ENCODE measurements around the gene COQ10A. TPM values are rescaled to one million over a fixed set of nuclear protein-coding genes. Genes with fewer than 3 reads are reported as not detected.
A peak's percentile ranks its signal among the peaks of the same experiment; 100 is the strongest.
"Not testable (repeated sequence)": the region's sequence is repeated elsewhere in the genome, so short reads cannot be mapped to it uniquely, and the experiment has no call there.

COQ10A gene
- total RNA-seq, 1 donor = 12.5 TPM

DNA sequence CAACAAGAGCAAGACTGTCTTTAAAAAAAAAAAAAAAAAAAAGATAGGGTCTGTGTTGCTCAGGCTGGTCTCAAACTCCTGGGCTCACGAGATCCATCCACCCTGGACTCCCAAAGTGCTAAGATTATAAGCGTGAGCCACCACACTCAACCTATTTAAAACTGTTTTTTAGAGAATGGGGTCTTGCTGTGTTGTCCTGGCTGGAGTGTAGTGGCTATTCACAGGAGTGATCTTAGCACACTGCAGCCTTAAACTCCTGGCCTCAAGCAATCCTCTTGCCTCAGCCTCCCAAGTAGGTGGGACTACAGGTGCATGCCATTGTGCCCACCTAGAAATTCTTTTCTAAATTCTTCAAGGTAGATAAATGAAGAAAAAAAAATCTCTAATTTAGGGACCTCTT, 7.6 kb downstream of the COQ10A start:
- no peak for DNase-seq (ENCODE audit: low read depth)
- H3K4me3 ChIP-seq (ENCODE audit: low read depth, low read length) = no peak overlapping the region

DNA sequence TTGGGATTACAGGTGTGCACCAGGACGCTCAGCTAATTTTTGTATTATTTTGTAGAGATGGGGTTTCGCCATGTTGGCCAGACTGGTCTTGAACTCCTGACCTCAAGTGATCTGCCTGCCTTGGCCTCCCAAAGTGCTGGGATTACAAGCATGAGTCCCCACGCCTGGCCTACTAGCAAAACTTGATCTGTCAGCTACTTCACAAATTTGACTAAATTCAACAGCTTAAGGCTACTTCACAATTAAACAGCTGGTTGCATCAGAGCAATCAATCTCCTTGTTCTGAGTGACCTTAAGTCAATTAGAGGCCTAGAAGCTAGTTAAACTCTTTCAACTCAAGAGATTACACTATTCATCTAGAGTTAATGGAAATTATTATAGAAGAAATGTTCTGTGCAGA, 12.2 kb downstream of the COQ10A start:
- TF ChIP-seq, protein P1, sequence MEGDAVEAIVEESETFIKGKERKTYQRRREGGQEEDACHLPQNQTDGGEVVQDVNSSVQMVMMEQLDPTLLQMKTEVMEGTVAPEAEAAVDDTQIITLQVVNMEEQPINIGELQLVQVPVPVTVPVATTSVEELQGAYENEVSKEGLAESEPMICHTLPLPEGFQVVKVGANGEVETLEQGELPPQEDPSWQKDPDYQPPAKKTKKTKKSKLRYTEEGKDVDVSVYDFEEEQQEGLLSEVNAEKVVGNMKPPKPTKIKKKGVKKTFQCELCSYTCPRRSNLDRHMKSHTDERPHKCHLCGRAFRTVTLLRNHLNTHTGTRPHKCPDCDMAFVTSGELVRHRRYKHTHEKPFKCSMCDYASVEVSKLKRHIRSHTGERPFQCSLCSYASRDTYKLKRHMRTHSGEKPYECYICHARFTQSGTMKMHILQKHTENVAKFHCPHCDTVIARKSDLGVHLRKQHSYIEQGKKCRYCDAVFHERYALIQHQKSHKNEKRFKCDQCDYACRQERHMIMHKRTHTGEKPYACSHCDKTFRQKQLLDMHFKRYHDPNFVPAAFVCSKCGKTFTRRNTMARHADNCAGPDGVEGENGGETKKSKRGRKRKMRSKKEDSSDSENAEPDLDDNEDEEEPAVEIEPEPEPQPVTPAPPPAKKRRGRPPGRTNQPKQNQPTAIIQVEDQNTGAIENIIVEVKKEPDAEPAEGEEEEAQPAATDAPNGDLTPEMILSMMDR (IDR thresholded peaks at IDR 0.05; ENCODE audit: insufficient read depth, low read depth, low read length) = no peak
- H3K4me3 ChIP-seq (ENCODE audit: low read depth, low read length) = no peak overlapping the region
- no peak for DNase-seq (ENCODE audit: low read depth)

More for the DNA sequence above, 7.6 kb downstream of the COQ10A start:
- TF ChIP-seq, protein P1 (IDR thresholded peaks at IDR 0.05; ENCODE audit: insufficient read depth, low read depth, low read length) = no peak

DNA sequence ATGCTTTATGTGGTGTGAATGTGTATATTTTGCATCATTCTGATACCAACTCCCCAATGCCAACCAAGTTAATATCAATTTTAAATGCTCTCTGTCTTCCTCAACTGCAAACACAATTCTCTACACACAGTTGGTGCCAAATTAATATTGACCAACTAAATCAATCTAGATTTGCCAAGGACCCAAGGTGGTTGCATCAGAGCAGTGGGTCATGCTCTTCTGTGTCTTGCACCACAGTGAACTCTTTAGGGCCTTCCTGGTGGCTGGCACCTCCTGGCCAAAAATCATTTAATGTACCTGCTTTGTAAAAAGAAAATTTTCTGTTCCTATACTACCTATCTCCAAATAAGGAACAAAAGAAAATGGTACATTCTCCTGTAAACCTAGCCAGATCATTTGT, 14.1 kb downstream of the COQ10A start:
- H3K4me3 ChIP-seq (ENCODE audit: low read depth, low read length) = no peak overlapping the region

DNA sequence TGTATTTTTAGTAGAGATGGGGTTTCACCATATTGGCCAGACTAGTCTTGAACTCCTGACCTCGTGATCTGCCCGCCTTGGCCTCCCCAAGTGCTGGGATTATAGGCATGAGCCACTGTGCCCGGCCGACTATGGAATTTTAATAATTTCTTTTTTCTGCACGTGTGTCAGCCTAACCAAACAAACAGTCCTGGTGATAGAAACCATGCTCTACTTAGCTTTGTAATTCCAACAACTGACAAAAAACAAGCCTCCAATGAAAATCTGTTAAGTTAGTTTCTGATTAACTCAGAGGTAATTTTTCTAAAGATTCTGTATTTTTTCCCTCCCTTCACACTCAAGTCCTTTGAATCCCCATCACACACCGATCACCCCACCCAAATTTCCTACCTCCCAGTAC, 15.3 kb downstream of the COQ10A start:
- H3K4me3 ChIP-seq (ENCODE audit: low read depth, low read length) = no peak overlapping the region
- TF ChIP-seq, protein P1 (IDR thresholded peaks at IDR 0.05; ENCODE audit: insufficient read depth, low read depth, low read length) = no peak

More for the DNA sequence above, 14.1 kb downstream of the COQ10A start:
- no peak for DNase-seq (ENCODE audit: low read depth)
- TF ChIP-seq, protein P1 (IDR thresholded peaks at IDR 0.05; ENCODE audit: insufficient read depth, low read depth, low read length) = no peak

DNA sequence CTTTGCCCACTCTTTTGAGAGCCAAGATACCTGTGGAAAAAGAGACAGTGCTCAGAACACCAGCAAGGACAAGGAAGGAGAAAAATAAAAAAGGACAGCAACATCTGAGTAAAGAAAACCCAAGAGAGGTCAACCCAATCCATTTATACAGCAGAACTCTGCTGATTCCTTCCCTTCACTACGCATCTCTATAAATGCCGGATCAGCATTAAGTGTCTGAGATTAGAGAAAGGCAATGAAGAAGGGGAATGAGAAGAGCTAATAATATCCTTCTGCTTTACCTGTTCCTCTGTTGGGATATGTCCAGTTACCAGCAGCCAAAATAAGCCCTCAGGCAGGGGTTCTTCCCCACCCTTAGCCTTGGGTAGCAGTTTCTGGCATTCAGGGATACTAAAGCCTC, 15.8 kb downstream of the COQ10A start:
- DNase-seq (ENCODE audit: low read depth) = no peak
- no peak overlapping the region for H3K4me3 ChIP-seq (ENCODE audit: low read depth, low read length)
- TF ChIP-seq, protein P1 (IDR thresholded peaks at IDR 0.05; ENCODE audit: insufficient read depth, low read depth, low read length) = no peak

More for the DNA sequence above, 15.3 kb downstream of the COQ10A start:
- DNase-seq (ENCODE audit: low read depth) = no peak

DNA sequence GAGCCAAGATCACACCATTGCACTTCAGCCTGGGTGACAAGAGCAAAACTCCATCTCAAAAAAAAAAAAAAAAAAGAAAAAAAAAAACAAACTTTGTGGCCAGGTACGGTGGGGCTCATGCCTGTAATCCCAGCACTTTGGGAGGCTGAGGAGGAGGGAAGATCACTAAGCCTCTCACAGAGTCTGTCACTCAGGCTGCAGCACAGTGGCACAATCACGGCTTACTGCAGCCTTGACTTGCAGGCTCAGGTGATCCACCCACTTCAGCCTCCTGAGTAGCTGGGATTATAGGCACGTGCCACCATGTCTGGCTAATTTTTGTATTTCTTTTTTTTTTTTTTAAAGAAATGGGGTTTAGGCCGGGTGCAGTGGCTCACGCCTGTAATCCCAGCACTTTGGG, 17.5 kb downstream of the COQ10A start:
- H3K4me3 ChIP-seq (ENCODE audit: low read depth, low read length); DNase-seq (ENCODE audit: low read depth): not testable (repeated sequence)

DNA sequence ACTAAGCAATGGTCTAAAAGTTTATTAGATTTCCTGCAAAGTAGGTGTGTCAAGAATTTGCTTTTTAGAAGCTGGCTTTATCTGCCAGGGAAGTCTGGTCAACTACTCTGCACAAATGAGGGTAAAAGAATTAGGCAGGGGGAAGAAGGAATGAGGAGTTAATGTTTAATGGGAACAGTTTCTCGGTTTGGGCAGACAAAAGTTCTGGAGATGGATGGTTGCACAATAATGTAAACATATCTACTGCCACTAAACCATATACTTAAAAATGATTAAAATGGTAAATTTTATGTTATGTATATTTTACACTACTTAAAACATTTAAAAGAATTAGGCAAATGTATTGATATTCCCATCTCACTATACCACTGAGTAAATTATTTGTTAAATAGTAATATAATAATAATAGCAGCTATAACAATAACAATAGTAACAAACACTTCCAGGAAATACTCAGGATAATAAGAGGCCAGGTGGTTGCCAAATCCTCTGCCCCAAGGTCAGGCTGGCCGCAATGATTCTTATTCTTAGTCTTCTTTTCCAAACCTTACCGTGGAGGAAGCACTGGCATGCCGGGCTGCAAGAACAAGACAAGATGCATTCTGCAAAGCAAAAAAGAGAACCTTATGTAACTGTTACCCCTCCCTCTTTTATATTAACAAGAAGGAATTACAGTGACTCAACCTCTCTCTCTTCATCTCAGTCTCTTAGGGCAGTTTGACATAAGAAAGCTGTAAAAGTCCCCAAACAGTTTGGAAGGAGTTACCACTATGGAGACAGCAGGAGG, 19.5 kb downstream of the COQ10A start:
- no peak overlapping the region for H3K4me3 ChIP-seq (ENCODE audit: low read depth, low read length)
- TF ChIP-seq, protein P1 (IDR thresholded peaks at IDR 0.05; ENCODE audit: insufficient read depth, low read depth, low read length) = no peak
- peak; percentile 44 for DNase-seq (ENCODE audit: low read depth)

Data from fibroblast of villous mesenchyme (primary cell).